SH-SY5Y (cell line): ENCODE results near the gene AK5.

ENCODE experiments used
- GATA2 ChIP-seq: IDR thresholded peaks from 2 replicates; pipeline ENCODE4 v1.6.1; 2011; ENCODE audit warnings: mild to moderate bottlenecking, low read depth, low read length
- GATA3 ChIP-seq: IDR thresholded peaks from 2 replicates; pipeline ENCODE4 v1.6.1; 2011; ENCODE audit warnings: low read depth, mild to moderate bottlenecking, low read length, moderate library complexity

The AK5 gene

GRCh38 chr1:77553568-77554291, 271.9 kb downstream of the AK5 start:
- no peak for TF ChIP-seq GATA3
- TF ChIP-seq GATA2 = no peak

GRCh38 chr1:77556045-77556444, 274.2 kb downstream of the AK5 start:
- TF ChIP-seq GATA2 (no peak), GATA3 (no peak)

GRCh38 chr1:77557053-77557452, 275.2 kb downstream of the AK5 start:
- TF ChIP-seq GATA3 (no peak), GATA2 (no peak)

- no peak for TF ChIP-seq GATA3
- no peak for TF ChIP-seq GATA2
These were observed 276.9 kb downstream of the AK5 start for GRCh38 chr1:77558591-77559164.

GRCh38 chr1:77560741-77561140, 278.9 kb downstream of the AK5 start:
- TF ChIP-seq GATA3 (no peak), GATA2 (no peak)

GRCh38 chr1:77562596-77563150, 280.9 kb downstream of the AK5 start:
- TF ChIP-seq GATA3 = no peak
- TF ChIP-seq GATA2 = no peak

GRCh38 chr1:77565321-77565720, 283.5 kb downstream of the AK5 start:
- TF ChIP-seq GATA3 (no peak), GATA2 (no peak)

- TF ChIP-seq GATA3 = no peak
- no peak for TF ChIP-seq GATA2
These were observed 289.8 kb downstream of the AK5 start for GRCh38 chr1:77571642-77572041.

GRCh38 chr1:77579547-77579946, 297.7 kb downstream of the AK5 start:
- TF ChIP-seq GATA3 = no peak
- TF ChIP-seq GATA2 = no peak

GRCh38 chr1:77582905-77583304, 301.1 kb downstream of the AK5 start:
- TF ChIP-seq GATA2 (no peak), GATA3 (no peak)

- TF ChIP-seq GATA3 (no peak), GATA2 (no peak)
These were observed 301.7 kb downstream of the AK5 start for GRCh38 chr1:77583483-77583882.

- TF ChIP-seq GATA3 (no peak), GATA2 (no peak)
These were observed 303.1 kb downstream of the AK5 start for GRCh38 chr1:77584884-77585283.

- no peak for TF ChIP-seq GATA3
- no peak for TF ChIP-seq GATA2
These were observed 303.9 kb downstream of the AK5 start for GRCh38 chr1:77585610-77586314.

- no peak for TF ChIP-seq GATA2
- no peak for TF ChIP-seq GATA3
These were observed 307.4 kb downstream of the AK5 start for GRCh38 chr1:77589231-77589630.
